ENCODE measurements around the gene LRP1B. TPM values are rescaled to one million over a fixed set of nuclear protein-coding genes. Genes with fewer than 3 reads are reported as not detected.

Gene LRP1B
- polyA plus RNA-seq, 2 of the 4 experiments (the other 2 are of a cell fraction): 0.03 TPM; not detected in 1

DNA sequence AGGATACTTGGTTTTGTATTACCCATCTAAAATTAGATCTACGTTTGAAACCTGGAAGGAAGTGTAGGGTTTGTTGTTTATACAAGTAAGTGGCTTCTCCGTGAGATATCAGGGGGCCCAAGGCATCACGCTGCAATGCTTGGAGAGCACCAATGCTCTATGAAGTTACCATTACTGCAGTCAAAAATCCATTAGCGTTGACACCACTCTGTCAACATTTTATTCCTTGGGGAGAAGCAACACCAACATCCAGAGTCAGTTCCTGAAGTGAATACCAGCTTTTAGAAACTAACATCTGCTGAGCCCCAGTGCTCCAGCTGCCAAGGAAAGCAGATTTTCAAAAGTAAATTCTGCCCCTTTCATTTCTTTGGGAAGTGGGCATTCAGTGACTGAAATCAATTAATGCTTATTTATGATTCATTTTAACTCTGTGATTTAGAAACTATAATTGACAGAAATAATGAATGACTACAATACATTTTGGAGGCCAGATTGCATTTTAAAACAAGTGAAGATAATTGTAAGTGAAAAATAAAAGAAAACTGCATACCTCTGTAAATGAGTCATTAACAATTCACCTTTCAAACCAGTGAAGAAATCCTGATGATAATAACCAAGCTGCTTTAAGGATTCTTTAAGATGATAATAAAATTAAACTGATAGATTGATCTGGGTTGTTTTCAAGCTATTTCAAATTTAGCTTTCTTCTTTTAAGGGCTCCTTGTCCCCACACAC is 30.5 kb downstream of the LRP1B start:
- H3K27ac ChIP-seq: no peak overlapping the region
- no peaks in the 10 kb centered on the region for H3K9me3 ChIP-seq
- CTCF ChIA-PET: no interaction called here
- H3K4me2 ChIP-seq: no peak overlapping the region
- FAIRE-seq (no peak), ATAC-seq (no peak), DNase-seq (ENCODE audit: low read depth in 1 of 2, low spot score in 1 of 2) (no peak)
- POLR2A ChIA-PET: no interaction called here
- H3K4me3 ChIP-seq: no peak overlapping the region
- TF ChIP-seq E2F6 (IDR thresholded peaks at IDR 0.05; ENCODE audit: borderline replicate concordance, low read depth) (no peak), KDM1A (IDR thresholded peaks at IDR 0.05; ENCODE audit: low read depth) (no peak), SREBF2 (IDR thresholded peaks at IDR 0.05) (no peak), PHF8 (IDR thresholded peaks at IDR 0.05; ENCODE audit: borderline replicate concordance, low read depth) (no peak), MAX (IDR thresholded peaks at IDR 0.05) (no peak), ZNF302 (CRISPR knock-in tag; IDR thresholded peaks at IDR 0.05) (no peak), NR3C1 (IDR thresholded peaks at IDR 0.05) (no peak), MYC (IDR thresholded peaks at IDR 0.05; ENCODE audit: borderline replicate concordance, low read length) (no peak)
- TF ChIP-seq, protein P1, sequence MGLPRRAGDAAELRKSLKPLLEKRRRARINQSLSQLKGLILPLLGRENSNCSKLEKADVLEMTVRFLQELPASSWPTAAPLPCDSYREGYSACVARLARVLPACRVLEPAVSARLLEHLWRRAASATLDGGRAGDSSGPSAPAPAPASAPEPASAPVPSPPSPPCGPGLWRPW (IDR thresholded peaks at IDR 0.05): no peak
- TF ChIP-seq, protein P2, sequence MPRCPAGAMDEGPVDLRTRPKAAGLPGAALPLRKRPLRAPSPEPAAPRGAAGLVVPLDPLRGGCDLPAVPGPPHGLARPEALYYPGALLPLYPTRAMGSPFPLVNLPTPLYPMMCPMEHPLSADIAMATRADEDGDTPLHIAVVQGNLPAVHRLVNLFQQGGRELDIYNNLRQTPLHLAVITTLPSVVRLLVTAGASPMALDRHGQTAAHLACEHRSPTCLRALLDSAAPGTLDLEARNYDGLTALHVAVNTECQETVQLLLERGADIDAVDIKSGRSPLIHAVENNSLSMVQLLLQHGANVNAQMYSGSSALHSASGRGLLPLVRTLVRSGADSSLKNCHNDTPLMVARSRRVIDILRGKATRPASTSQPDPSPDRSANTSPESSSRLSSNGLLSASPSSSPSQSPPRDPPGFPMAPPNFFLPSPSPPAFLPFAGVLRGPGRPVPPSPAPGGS (IDR thresholded peaks at IDR 0.05): no peak
- WGBS (ENCODE audit: missing lambda C conversion rate): 34% methylated on average over 4 of the region's 4 CpGs
- no peaks in the 10 kb centered on the region for H3K4me1 ChIP-seq

DNA sequence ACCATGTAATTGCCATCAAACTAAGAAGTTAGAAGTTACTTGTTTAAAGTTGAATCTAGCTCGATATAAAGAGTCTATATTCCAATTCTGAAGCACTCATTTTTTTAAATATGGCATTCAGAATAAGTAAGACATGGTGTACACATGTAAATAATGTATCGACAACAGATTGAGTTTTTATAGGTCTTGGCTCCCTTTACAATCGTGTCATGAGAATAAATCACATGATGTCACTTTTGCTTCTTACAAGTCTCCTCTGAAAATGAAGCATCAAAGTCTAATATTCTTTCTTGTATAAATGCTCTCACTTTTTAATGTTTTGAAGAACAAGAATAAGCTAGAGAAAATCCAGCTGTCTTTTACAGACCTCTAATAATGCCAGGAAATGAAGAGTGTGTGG is 33.1 kb downstream of the LRP1B start:
- ChIA-PET CTCF (no interaction called here), POLR2A (no interaction called here)
- no peak overlapping the region for H3K4me2 ChIP-seq
- no peaks in the 10 kb centered on the region for H3K9me3 ChIP-seq
- H3K4me3 ChIP-seq: no peak overlapping the region
- 3% methylated on average over 3 of the region's 3 CpGs for WGBS (ENCODE audit: missing lambda C conversion rate)
- TF ChIP-seq GATA3 (IDR thresholded peaks at IDR 0.05; ENCODE audit: borderline replicate concordance): no peak
- no peak for TF ChIP-seq RARB (CRISPR knock-in tag; IDR thresholded peaks at IDR 0.05)
- TF ChIP-seq BHLHE40 (IDR thresholded peaks at IDR 0.05; ENCODE audit: low read depth, low read length): no peak
- no peak for TF ChIP-seq E2F6 (IDR thresholded peaks at IDR 0.05; ENCODE audit: borderline replicate concordance, low read depth)
- TF ChIP-seq SREBF2 (IDR thresholded peaks at IDR 0.05): no peak
- no peak for TF ChIP-seq HOXB13 (CRISPR knock-in tag; IDR thresholded peaks at IDR 0.05; ENCODE audit: low read depth)
- no peak for TF ChIP-seq FOSL2 (IDR thresholded peaks at IDR 0.05)
- TF ChIP-seq FOSL2 (CRISPR knock-in tag; IDR thresholded peaks at IDR 0.05): no peak
- TF ChIP-seq JUNB (IDR thresholded peaks at IDR 0.05): no peak
- TF ChIP-seq ZC3H11A (IDR thresholded peaks at IDR 0.05): no peak
- TF ChIP-seq HOXA7 (CRISPR knock-in tag; IDR thresholded peaks at IDR 0.05): no peak
- no peak for TF ChIP-seq RCOR1 (IDR thresholded peaks at IDR 0.05; ENCODE audit: low read depth, low read length)
- TF ChIP-seq MAFK (IDR thresholded peaks at IDR 0.05; ENCODE audit: partially characterized antibody): no peak
- TF ChIP-seq CEBPB (IDR thresholded peaks at IDR 0.05): no peak
- TF ChIP-seq EP300 (IDR thresholded peaks at IDR 0.05): no peak
- TF ChIP-seq, protein P3, sequence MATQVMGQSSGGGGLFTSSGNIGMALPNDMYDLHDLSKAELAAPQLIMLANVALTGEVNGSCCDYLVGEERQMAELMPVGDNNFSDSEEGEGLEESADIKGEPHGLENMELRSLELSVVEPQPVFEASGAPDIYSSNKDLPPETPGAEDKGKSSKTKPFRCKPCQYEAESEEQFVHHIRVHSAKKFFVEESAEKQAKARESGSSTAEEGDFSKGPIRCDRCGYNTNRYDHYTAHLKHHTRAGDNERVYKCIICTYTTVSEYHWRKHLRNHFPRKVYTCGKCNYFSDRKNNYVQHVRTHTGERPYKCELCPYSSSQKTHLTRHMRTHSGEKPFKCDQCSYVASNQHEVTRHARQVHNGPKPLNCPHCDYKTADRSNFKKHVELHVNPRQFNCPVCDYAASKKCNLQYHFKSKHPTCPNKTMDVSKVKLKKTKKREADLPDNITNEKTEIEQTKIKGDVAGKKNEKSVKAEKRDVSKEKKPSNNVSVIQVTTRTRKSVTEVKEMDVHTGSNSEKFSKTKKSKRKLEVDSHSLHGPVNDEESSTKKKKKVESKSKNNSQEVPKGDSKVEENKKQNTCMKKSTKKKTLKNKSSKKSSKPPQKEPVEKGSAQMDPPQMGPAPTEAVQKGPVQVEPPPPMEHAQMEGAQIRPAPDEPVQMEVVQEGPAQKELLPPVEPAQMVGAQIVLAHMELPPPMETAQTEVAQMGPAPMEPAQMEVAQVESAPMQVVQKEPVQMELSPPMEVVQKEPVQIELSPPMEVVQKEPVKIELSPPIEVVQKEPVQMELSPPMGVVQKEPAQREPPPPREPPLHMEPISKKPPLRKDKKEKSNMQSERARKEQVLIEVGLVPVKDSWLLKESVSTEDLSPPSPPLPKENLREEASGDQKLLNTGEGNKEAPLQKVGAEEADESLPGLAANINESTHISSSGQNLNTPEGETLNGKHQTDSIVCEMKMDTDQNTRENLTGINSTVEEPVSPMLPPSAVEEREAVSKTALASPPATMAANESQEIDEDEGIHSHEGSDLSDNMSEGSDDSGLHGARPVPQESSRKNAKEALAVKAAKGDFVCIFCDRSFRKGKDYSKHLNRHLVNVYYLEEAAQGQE (IDR thresholded peaks at IDR 0.05): no peak
- TF ChIP-seq MAZ (IDR thresholded peaks at IDR 0.05; ENCODE audit: borderline replicate concordance, low read depth, low read length): no peak
- TF ChIP-seq, protein P1 (IDR thresholded peaks at IDR 0.05): no peak
- TF ChIP-seq, protein P4, sequence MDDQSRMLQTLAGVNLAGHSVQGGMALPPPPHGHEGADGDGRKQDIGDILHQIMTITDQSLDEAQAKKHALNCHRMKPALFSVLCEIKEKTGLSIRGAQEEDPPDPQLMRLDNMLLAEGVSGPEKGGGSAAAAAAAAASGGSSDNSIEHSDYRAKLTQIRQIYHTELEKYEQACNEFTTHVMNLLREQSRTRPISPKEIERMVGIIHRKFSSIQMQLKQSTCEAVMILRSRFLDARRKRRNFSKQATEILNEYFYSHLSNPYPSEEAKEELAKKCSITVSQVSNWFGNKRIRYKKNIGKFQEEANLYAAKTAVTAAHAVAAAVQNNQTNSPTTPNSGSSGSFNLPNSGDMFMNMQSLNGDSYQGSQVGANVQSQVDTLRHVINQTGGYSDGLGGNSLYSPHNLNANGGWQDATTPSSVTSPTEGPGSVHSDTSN (IDR thresholded peaks at IDR 0.05): no peak
- no peak overlapping the region for H3K27ac ChIP-seq
- H3K4me1 ChIP-seq: no peaks in the 10 kb centered on the region
- ATAC-seq: no peak
- DNase-seq (ENCODE audit: low read depth in 1 of 2, low spot score in 1 of 2): no peak
- no peak for FAIRE-seq

Measured in A549 (cell line).